GM04503 (cell line): Measurements from ENCODE around the gene FNDC3B.

Source experiments
- DNase-seq: peaks from one replicate; pipeline ENCODE4 v3.0.0-alpha.2; 2012; ENCODE audit warnings: low read depth

Gene FNDC3B

DNA sequence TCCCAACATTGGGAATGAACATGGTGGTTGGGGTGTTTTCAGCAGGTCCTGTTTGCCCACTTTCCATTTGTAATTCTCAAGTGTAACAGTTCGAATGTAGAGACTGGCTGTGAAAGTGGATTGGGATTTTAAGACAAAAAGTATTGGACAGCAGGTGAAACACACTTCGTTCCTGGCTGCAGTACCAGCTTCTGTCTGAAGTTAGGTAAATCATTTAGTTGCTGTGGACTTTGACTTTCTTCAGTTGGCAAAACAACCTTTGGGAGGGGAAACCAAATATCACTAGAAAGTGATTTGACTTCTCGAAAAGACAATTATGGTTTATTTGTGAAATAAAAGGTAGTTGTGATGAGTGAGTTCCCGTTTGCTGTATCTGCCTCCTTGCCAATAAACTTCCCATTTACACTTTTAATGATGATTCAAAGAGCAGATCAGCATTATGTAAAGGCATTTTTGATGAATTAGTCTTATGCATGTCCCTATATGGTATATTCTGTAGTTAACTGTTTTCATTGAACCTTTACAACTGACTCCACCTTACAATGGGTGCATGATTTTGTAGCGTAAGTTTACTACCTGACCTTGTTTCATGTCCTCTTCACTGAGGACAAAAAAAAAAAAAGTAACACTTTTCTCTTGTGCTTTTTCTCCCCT lies 34.0 kb downstream of the FNDC3B start:
- DNase-seq, result no peak

DNA sequence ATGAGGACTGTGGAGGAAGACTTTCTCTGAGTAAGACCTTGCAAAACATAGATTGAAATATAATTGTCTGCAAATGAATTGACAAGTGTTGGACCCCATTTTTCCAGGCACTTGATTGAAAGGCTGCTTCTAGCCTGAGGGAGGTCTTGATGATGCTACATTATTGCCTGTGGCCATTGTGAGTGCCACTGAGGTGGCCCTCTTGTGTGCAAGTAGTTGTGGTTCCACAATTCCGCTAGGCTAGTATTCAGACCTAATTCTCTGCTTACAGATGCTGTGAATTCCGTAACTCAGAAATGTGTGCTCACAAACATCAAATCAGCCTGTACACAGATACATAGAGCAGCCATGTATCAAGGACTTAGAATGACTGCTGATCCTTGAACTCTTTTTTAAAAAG lies 34.7 kb downstream of the FNDC3B start:
- no peak for DNase-seq

GRCh38 chr3:172074586-172074985 lies 35.2 kb downstream of the FNDC3B start:
- no peak for DNase-seq

DNA sequence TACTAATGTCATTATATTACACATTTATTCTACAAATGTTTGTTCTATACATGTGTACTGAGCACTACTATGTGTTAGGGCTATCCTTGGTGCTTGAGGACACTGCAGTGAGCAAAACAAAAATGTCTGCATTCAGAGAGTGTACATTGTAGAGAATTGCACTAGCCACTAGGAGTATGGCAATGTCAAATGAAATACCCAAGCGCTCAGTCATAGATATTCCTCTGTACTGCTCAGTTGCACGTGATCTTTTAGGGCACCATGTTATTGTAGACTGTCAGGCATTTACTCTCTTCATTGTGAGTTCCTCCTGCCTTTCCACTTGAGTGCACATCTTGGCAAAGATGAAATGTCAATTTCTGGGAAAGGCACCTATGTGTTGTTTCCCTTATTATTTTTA lies 36.8 kb downstream of the FNDC3B start:
- DNase-seq, result no peak

DNA sequence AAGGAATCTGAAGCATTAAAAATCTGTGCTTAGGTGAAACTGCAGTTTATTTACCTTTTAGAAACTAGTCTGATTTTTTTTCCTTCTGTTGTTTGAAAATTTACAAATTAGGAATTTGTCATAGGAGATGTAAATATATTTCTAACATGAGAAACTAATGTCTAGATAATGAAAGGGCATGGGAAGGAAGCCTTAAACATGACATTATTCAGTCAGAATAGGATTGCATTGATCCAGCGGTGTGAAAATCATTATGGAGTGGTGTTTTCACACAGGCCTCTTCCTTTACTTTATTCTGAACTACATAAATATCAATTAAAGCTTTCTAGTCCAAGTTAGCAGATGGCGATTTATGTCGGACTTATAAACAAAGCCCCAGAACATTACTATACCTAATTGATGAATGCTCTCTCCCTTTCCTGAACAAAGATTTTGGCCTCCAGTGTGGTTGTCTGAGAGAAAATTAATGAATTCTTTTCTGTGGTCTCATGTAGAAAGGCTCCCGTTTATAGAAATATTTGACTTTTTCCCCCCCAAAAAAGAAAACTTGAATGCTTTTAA lies 37.9 kb downstream of the FNDC3B start:
- DNase-seq, result no peak

DNA sequence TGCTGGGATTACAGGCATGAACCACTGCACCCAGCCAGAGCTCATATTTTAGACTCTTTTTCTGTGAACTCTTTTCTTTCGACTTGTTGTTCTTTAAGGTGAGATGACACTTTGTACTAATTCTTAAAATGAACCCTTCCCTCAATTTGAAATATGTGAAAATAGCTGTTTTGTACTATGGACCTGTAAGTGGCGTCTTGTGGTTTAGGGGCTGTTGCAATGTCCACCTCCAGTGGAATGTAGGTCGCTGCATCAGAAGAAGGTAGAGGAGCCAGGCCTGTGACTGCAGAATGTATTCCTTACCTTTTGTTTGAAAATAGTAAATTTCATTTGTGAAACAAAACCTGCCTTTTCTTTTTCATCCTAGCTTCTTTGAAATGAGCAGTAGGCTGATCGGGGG lies 38.9 kb downstream of the FNDC3B start:
- DNase-seq, result no peak

- no peak for DNase-seq
Measured at GRCh38 chr3:172078721-172079120, 39.3 kb downstream of the FNDC3B start.

GRCh38 chr3:172079326-172079976 lies 40.1 kb downstream of the FNDC3B start:
- DNase-seq, result no peak

DNA sequence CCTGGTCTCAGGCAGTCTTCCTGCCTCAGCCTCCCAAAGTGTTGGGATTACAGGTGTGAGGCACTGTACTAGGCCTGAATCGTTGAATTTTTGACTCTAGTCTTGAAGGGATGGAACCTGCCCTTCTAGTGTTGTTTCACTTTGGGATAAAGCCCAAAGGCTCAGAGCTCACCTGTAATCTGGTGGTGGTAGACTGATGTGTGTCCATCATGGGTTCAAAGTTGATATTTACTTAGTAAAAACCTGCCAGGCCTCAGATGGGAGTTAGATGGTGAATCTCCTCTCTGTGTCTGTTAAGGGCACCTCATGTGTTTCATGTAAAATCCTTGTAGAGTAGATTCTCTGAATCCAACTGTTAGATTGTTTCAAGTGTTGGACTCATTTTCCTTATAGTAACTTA lies 41.1 kb downstream of the FNDC3B start:
- DNase-seq, result no peak

DNA sequence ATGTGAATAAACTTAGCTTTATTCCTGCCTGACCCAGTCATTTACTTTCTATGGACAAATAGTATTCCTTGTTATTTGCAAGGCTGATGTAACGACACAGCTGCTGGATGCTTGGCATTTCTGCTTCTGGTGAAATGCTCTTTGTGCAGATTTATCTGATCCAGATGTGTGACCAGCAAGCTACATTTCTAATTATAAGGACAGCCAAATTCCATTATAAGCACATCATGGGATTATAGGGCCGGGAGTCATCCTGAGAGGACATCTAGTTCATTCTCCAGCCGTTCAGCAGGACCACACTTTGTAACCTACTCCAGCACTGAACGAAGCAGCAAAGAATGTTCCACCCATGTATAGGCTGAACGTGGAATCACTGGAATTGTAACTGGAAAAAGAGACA lies 42.9 kb downstream of the FNDC3B start:
- peak; percentile 98 for DNase-seq

DNA sequence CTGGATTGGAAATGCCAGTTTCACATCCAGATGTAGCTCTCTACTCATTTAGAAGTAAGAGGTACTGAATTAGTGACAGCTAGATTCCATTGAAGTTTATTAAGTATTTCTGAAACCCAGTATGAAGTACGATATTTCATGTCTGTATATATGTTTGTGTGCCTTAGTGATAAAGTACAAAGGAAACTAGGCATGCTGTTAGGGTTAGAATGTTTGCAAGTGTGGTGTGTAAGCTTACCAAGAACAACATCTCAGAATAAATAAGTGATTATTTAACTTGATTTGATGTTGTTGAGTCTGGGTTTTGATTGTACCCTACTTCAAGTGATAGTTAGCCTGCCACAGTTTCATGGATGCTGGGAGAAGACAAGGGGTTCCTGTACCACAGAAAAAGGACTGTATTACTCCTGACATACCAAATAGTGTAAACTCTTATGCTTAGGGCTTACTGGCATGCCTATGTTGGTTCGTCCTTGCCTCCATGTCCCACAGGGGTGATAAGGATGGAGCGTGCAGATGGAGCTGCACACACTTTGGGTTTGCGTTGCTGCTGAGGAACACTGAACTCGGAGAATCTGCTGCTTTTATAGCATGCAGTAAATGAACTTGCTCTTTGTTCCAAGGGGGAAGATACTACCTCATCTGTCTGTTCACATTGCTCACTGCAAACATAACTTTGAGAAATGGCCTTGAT lies 43.6 kb downstream of the FNDC3B start:
- DNase-seq, result no peak

GRCh38 chr3:172083995-172084409 lies 44.6 kb downstream of the FNDC3B start:
- DNase-seq, result no peak

- no peak for DNase-seq
Measured at GRCh38 chr3:172084871-172085556, 45.6 kb downstream of the FNDC3B start.

DNA sequence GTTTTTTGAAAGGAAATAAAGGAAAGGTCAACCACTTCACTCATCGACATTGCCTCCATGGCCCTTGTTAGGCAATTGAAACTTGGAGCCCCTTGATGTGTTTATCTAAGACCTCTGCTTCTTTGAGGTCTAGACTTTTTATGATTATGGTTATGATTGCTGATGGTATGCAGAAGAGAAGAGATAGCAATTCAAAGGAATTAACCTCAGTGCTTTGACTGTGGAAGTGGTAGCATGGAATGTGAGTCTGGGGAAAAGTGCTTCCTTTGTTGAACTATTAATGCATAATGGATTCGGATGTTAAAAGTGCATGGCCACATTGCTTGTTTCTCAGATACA lies 46.1 kb downstream of the FNDC3B start:
- no peak for DNase-seq

DNA sequence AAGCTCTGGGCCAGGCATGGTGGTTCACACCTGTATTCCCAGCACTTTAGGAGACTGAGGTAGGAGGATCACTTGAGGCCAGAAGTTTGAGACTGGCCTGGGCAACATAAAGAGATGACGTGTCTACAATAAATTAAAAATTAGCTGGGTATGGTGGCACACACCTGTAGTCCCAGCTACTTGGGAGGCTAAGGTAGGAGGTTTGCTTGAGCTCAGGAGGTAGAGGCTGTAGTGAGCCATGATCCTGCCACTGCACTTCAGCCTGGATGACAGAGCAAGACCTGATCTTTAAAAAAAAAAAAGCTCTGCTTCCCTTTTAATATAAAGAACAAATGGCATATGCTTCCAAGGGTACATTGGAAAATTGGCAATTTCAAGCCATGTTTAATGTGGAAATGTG lies 46.7 kb downstream of the FNDC3B start:
- DNase-seq, result no peak

- no peak for DNase-seq
Measured at GRCh38 chr3:172087198-172087597, 47.8 kb downstream of the FNDC3B start.

GRCh38 chr3:172087602-172088580 lies 48.5 kb downstream of the FNDC3B start:
- no peak for DNase-seq

DNA sequence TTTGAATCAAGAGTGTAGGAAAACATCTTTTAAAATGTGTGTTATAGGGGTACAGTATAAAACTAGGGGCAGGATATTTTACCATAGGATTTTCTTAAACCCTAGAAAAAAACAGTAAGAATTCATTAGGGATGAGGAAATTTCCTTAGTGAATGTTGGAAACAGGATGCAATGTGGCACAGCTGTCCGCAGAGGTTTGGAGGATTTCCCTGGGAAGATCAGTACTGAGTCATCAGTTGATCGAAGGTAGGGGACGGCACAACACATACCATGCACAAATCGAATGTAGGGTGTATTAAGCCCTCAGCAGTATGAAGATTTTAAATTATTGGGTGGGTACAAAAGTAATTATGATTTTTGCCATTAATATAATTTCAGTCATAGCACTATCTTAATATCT lies 49.9 kb downstream of the FNDC3B start:
- DNase-seq, result no peak

DNA sequence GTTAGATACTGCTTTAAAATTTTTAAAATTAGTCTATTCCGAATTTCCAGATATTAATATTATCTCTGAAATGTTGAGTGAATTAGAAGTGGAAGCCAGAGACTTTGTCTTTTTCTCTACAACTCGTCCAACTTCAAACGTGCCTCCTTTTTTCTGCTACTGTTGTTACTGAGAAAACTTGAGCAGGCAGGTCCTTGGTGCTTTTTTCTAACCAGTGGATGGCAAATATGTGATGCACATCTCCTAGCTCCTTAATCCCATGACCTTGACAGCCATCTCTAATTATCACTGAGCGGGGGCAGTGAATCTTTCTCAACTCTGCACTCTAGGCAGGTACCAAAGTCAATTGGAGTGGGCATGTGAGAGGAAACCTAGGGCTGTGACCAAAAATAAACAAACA lies 50.7 kb downstream of the FNDC3B start:
- no peak for DNase-seq

DNA sequence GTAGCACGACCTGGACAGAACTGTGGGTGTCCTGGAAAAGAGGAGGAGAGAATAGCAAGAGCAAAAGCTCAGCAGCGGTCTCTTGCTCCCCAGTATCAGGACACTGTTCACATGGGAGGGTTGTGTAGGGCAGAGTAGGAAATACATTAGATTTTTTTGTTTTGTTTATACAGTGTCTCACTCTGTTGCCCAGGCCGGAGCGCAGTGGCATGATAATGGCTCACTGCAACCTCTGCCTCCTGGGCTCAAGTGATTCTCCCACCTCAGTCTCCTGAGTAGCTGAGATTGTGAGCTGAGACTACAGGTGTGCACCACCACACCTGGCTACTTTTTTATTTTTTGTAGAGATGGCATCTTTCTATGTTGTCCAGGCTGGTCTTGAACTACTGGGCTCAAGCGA lies 53.3 kb downstream of the FNDC3B start:
- DNase-seq, result no peak
